Activated CD4-positive, alpha-beta T cell treated with anti-CD3 and anti-CD28 coated beads, Interleukin-2, amount 10 ng/mL, durations not matched to agents 24 days and 14 days (primary cell): ENCODE data around the gene PDZK1IP1. TPM values are rescaled to one million over a fixed set of nuclear protein-coding genes. Genes with fewer than 3 reads are reported as not detected.

ENCODE experiments used
- DNase-seq: peaks from one replicate; pipeline ENCODE4 v3.0.0; 2022
- H3K27ac Mint-ChIP-seq: one replicate; pipeline ENCODE4 v1.8.0; 2022; ENCODE audit warnings: mild to moderate bottlenecking, mixed read lengths
- H3K27me3 Mint-ChIP-seq: one replicate; pipeline ENCODE4 v1.8.0; 2022; ENCODE audit warnings: mixed read lengths
- H3K36me3 Mint-ChIP-seq: one replicate; pipeline ENCODE4 v1.8.0; 2022; ENCODE audit warnings: low read depth, mild to moderate bottlenecking, mixed read lengths
- H3K4me1 Mint-ChIP-seq: one replicate; pipeline ENCODE4 v1.8.0; 2021; ENCODE audit warnings: mixed read lengths
- H3K4me3 Mint-ChIP-seq: one replicate; pipeline ENCODE4 v1.8.0; 2022; ENCODE audit warnings: mild to moderate bottlenecking, moderate library complexity, mixed read lengths
- H3K9me3 Mint-ChIP-seq: one replicate; pipeline ENCODE4 v1.8.0; 2021; ENCODE audit warnings: mixed read lengths
- intact Hi-C: fragments of 100-400 bp; cut with micrococcal nuclease; formaldehyde crosslinking; loops from one replicate; pipeline ENCODE4 v1.15.1; 2023
- total RNA-seq: library from RNA; stranded (reverse); gene quantifications from 2 replicates; pipeline ENCODE4 v1.2.3, GENCODE V29; 2022

Gene PDZK1IP1
- total RNA-seq, 1 donor from 2014 or later: not detected

GRCh38 chr1:47137925-47138615, 51.8 kb downstream of the PDZK1IP1 start:
- Mint-ChIP-seq H3K4me1 (no peaks in the 10 kb centered on the region), H3K4me3 (no peak overlapping the region)
- intact Hi-C loops: no loop called here

DNA sequence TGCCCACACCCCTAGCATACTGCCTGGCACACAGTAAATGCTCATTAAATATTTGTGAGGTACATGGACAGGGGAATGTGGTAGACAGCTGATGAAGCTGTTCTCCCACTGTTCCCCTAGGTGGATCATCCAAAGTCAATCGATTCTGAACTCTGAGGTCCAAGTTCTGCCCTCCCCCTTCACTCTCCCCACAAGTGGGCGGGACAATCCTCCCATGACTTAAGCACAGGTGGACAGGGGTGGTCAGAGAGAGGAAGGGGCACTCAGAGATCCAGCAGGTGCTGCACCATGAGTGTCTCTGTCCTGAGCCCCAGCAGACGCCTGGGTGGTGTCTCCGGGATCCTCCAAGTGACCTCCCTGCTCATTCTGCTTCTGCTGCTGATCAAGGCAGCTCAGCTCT, 52.6 kb downstream of the PDZK1IP1 start, which contains the start of gene CYP4A22:
CYP4A22 (plus strand) TSS at position 244 of the 400 bp plus-strand sequence; CDS start at position 289, 45 bp downstream.
- Mint-ChIP-seq H3K27ac (no peak within 1 kb of the TSS), H3K9me3 (no peaks in the 10 kb centered on the region), H3K36me3 (no peaks in the 10 kb centered on the region), H3K27me3 (peaks cover 4% of the 10 kb centered on the region), H3K4me3 (no peak within 1 kb of the TSS), H3K4me1 (no peaks in the 10 kb centered on the region)
- intact Hi-C loops: no loop called here
- no peak for DNase-seq

More at GRCh38 chr1:47137925-47138615, 51.8 kb downstream of the PDZK1IP1 start:
- no peaks in the 10 kb centered on the region for H3K9me3 Mint-ChIP-seq
- H3K27ac Mint-ChIP-seq: no peak overlapping the region
- DNase-seq: no peak
- H3K36me3 Mint-ChIP-seq: no peaks in the 10 kb centered on the region
- peaks cover 4% of the 10 kb centered on the region for H3K27me3 Mint-ChIP-seq

Other genes with a start within 250 kb of the PDZK1IP1 start
- gene CYP4A11, start 248.6 kb downstream of the PDZK1IP1 start, total RNA-seq: not detected in 2 replicates
- gene CYP4X1, start 166.4 kb downstream of the PDZK1IP1 start, total RNA-seq: not detected in 2 replicates
- not detected in 2 replicates for gene CYP4Z1, start 122.8 kb downstream of the PDZK1IP1 start, total RNA-seq
- not detected in 2 replicates for gene CYP4A22, start 52.6 kb downstream of the PDZK1IP1 start, total RNA-seq
- not detected in 2 replicates for gene TAL1, start 42.2 kb upstream of the PDZK1IP1 start, total RNA-seq
- gene STIL, start 124.1 kb upstream of the PDZK1IP1 start, total RNA-seq: 25.1 and 28.0 TPM in 2 replicates
- 104 and 107 TPM in 2 replicates for gene CMPK1, start 143.8 kb upstream of the PDZK1IP1 start, total RNA-seq
- gene FOXE3, start 226.2 kb upstream of the PDZK1IP1 start, total RNA-seq: not detected in 2 replicates
- 0.07 and 0.09 TPM in 2 replicates for gene FOXD2, start 248.0 kb upstream of the PDZK1IP1 start, total RNA-seq